ENCODE measurements around the gene BACH2. TPM values are rescaled to one million over a fixed set of nuclear protein-coding genes. Genes with fewer than 3 reads are reported as not detected.
A peak's percentile ranks its signal among the peaks of the same experiment; 100 is the strongest.
"Not testable (repeated sequence)": the region's sequence is repeated elsewhere in the genome, so short reads cannot be mapped to it uniquely, and the experiment has no call there.

BACH2 gene
- total and polyA plus RNA-seq, 5 donors, result 0.61 to 2.8 (median 1.5) TPM

DNA sequence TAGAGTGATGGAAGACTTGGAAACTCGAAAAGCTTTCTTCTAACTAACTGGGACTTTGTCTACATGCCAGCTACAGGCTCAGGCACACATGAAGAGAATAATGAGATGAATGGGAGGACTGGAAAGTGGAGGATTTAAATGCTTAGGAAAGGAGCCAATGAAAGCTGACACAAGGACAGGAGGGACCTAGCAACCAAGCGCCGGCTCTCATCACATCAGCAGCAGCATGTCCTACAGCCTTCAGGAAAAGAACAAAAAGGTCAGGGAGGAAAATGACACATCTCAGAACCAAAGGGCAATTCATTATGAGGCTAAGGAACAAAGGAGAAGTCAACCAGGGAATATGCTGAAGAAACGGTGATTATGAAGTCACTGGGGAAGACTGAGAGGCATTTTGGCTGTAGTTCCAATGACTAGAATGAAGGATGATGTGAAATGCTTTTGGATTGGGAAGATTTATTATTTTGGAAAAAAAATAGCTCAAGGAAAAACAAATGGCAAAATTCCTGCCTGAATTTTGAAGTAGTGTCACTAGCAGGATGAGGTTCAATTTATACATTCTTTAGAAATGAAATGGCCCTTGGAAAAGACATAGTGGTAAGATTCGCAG lies 5.7 kb downstream of the BACH2 start:
- ATAC-seq, result no peak
- H3K4me1 ChIP-seq (ENCODE audit: control insufficient read depth, insufficient read depth, low read length), result no peaks in the 10 kb centered on the region
- WGBS, result 66% methylated on average over 5 of the region's 5 CpGs
- no peak for DNase-seq
- H3K27me3 ChIP-seq (ENCODE audit: control insufficient read depth, insufficient read depth), result no peaks in the 10 kb centered on the region
- intact Hi-C loops (cut with DNase I), result loop anchor here in 3 of 4 donors (10.0 kb wide), 3 partner anchors 94 to 316 kb away; no protein-coding TSS in a partner anchor
- H3K4me3 ChIP-seq (ENCODE audit: low read length), result no peak overlapping the region
- H3K27ac ChIP-seq (ENCODE audit: low read length), result no peak overlapping the region
- no peaks in the 10 kb centered on the region for H3K9me3 ChIP-seq (ENCODE audit: control insufficient read depth, low read length)

DNA sequence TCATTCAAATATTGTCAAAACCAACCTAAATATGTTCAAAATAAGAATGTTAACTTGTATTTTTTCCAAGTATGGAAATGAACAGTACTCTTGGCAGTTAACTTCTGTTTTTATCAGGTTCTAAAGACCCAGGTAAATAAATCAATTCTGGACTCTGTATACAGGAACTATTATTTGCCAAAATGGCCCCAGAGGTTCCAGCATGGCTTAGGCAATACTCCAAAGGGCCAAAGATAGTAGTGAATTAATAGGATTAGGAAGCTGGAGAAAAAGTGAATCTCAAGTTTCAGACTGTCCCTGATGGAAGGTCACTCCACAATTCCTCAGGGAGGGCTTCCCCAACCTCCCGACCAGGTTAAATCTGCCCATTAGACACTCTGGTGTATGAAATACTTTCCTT lies 6.7 kb downstream of the BACH2 start:
- intact Hi-C loops (cut with DNase I), result loop anchor here in 3 of 4 donors (10.0 kb wide), 5 partner anchors 75 to 315 kb away; no protein-coding TSS in a partner anchor
- no peaks in the 10 kb centered on the region for H3K9me3 ChIP-seq (ENCODE audit: control insufficient read depth, low read length)
- no peak for DNase-seq
- H3K4me1 ChIP-seq (ENCODE audit: control insufficient read depth, insufficient read depth, low read length), result peaks cover 2% of the 10 kb centered on the region
- no peaks in the 10 kb centered on the region for H3K27me3 ChIP-seq (ENCODE audit: control insufficient read depth, insufficient read depth)
- WGBS, result 98% methylated on average over 1 of the region's 1 CpG
- no peak overlapping the region for H3K27ac ChIP-seq (ENCODE audit: low read length)
- no peak overlapping the region for H3K4me3 ChIP-seq (ENCODE audit: low read length)
- ATAC-seq, result no peak

DNA sequence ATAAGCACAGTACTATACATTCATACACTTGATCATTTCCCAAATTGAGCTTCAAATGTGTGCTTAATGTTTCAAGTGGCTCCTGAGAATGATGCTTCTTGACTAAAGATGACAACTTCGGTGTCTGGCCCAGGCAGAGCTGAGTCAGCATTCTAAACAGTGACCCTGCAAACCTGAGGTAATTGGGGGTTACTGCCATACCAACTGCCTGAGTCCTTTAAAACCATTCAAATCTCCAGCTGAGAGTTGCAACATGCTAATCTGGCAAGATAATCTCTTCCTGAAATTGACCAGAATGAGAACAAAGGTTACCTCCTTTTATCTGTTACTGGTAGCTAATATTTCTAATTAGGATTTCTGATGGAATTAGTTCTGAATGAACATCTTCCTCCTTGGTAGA lies 8.2 kb downstream of the BACH2 start:
- no peaks in the 10 kb centered on the region for H3K9me3 ChIP-seq (ENCODE audit: control insufficient read depth, low read length)
- intact Hi-C loops (cut with DNase I), result loop anchor here in 2 of 4 donors (10.0 kb wide), 2 partner anchors 74 to 186 kb away; no protein-coding TSS in a partner anchor
- no peak overlapping the region for H3K27ac ChIP-seq (ENCODE audit: low read length)
- 70% methylated on average over 1 of the region's 1 CpG for WGBS
- ATAC-seq (no peak), DNase-seq (no peak)
- H3K4me3 ChIP-seq (ENCODE audit: low read length), result no peak overlapping the region
- H3K27me3 ChIP-seq (ENCODE audit: control insufficient read depth, insufficient read depth), result no peaks in the 10 kb centered on the region
- peaks cover 5% of the 10 kb centered on the region for H3K4me1 ChIP-seq (ENCODE audit: control insufficient read depth, insufficient read depth, low read length)

DNA sequence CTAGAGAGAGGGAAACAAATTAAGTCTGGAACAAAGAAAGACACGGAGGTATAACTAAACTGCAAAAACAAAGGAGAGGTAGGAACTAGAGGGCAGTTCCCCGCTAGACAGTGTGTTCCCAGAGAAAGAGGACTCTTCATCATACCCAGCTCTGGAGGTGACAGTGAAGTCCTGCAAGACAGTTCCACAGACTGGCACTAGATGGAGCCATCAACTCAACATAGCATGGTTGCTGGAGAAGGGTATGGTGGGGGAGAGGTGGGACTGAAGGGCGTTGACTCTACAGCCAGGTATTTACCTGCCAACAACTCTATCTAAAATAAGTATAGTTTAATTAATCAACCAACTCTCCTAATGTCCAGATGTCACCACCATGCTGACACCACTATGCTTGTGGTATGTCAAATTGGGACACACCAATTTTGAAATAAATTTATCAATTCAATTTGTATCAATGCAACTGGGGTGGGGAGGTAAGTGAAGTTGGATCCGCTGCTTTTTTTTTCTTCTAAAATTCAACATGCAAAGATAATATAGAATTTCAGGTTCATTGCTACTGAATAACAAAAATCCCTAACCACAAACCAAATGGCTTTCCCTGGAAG lies 9.7 kb downstream of the BACH2 start:
- ATAC-seq (no peak), DNase-seq (no peak)
- Histone ChIP-seq H3K9me3 (ENCODE audit: control insufficient read depth, low read length) (no peaks in the 10 kb centered on the region), H3K27me3 (ENCODE audit: control insufficient read depth, insufficient read depth) (no peaks in the 10 kb centered on the region), H3K27ac (ENCODE audit: low read length) (no peak overlapping the region), H3K4me3 (ENCODE audit: low read length) (no peak overlapping the region), H3K4me1 (ENCODE audit: control insufficient read depth, insufficient read depth, low read length) (peaks cover 5% of the 10 kb centered on the region)
- WGBS, result 97% methylated on average over 4 of the region's 4 CpGs
- intact Hi-C loops (cut with DNase I), result loop anchor here in 2 of 4 donors (10.0 kb wide), 2 partner anchors 72 to 188 kb away; no protein-coding TSS in a partner anchor

DNA sequence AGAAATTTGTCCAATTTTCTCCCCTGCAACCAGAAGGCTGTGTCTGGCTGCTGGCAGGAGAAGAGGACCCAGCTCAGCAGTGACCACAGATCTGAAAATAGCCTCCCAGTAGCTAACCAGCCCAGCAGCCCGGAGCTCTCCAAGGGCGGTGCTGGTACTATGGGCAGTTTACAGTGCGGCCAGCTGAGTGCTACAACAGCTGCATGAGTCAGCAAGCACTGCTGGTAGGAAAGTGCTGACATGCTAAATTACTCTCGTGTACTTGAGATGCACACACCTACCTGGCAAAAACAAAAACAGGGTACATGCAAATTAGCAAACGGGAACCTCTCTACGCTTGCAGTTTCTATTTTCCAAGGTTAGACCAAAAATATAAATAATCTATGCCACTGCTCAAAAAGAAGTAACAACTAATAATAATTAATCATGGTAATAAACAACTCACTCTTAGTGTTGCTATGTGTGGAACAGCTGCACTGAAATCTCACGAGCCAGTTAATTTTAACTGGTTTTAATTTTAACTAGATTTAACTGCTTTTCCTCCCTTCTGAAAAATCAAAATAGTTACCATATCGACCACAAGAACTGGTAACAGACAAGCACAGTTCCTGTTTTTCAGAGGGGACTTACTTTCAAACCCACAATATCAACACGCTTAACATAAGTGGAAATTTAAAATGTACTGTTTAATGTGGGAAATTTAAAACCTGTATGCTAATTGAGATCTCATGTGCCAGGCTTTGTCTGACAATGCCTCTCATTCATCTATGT lies 10.8 kb downstream of the BACH2 start:
- WGBS, result 18% methylated on average over 9 of the region's 9 CpGs
- no peaks in the 10 kb centered on the region for H3K27me3 ChIP-seq (ENCODE audit: control insufficient read depth, insufficient read depth)
- ATAC-seq, result peak; percentile 99 to 100
- DNase-seq, result peak; percentile 82 to 92 (median 89)
- peaks cover 5% of the 10 kb centered on the region for H3K4me1 ChIP-seq (ENCODE audit: control insufficient read depth, insufficient read depth, low read length)
- intact Hi-C loops (cut with DNase I), result loop anchor here in 2 of 4 donors (10.0 kb wide), 2 partner anchors 71 to 189 kb away; no protein-coding TSS in a partner anchor
- H3K9me3 ChIP-seq (ENCODE audit: control insufficient read depth, low read length), result no peaks in the 10 kb centered on the region
- peak overlapping the region; percentile 29 for H3K4me3 ChIP-seq (ENCODE audit: low read length)
- H3K27ac ChIP-seq (ENCODE audit: low read length), result no peak overlapping the region

DNA sequence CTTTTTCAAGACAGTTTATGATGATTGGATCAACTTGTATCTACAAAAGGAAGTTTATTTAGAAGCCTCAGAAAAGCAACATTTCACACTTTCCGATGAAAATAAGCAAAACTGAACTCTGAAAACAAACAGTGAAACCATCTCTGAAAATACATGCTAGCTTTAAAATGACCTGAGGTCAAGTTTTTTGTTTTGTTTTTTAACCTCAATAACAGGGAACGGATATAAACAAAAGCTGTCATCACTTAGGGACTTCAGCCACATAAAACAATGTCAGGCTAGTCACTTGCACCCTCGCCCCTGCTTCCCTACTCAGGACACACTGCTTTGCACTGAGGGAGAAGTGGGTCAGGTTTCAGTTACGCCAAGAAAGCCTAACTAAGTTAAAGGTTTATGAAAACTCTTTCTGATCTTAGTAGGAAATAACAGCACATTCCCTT lies 11.6 kb downstream of the BACH2 start:
- intact Hi-C loops (cut with DNase I), result loop anchor here in 2 of 4 donors (10.0 kb wide), 2 partner anchors 70 to 190 kb away; no protein-coding TSS in a partner anchor
- H3K27ac ChIP-seq (ENCODE audit: low read length), result peak overlapping the region; percentile 13
- no peaks in the 10 kb centered on the region for H3K9me3 ChIP-seq (ENCODE audit: control insufficient read depth, low read length)
- H3K4me3 ChIP-seq (ENCODE audit: low read length), result peak overlapping the region; percentile 35
- H3K4me1 ChIP-seq (ENCODE audit: control insufficient read depth, insufficient read depth, low read length), result peaks cover 5% of the 10 kb centered on the region
- 17% methylated on average over 4 of the region's 4 CpGs for WGBS
- DNase-seq (no peak), ATAC-seq (peak; percentile 38 to 49)
- no peaks in the 10 kb centered on the region for H3K27me3 ChIP-seq (ENCODE audit: control insufficient read depth, insufficient read depth)

DNA sequence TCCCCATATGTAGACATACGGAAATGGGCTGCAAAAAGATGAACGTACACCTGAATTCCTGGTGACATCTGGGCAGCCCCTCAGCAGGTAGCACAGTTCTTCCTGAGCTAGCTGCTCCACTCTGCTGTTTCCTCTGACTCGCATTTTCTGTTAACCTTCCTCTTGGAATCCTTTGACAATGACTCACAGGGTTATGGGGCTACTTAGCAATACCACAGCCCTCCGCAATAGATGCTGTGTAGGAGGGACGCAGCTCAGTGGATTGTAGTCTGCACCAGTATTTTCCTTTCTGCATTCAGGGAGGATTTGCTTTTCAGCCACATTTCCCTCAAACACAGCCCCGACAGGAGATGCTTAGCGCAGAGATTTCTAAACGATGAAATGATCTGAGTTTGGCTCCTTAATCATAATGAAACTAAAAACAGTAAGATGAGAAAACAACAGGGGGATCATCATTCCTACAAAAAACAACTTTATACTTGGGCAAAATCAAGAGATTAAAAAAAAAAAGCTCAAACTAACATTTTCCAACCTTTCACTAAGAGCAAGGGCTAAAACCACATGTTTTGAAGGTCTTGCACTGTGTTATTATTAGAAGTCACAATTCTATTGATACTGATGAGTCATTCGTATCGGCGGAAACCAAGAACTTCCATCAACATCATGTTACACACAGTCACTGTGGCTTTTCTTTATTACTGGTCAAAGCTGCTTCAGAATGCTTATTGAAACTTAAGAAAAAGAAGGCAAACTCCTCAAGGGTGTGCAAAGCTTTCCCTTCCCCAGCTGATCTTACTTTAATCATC lies 12.2 kb downstream of the BACH2 start:
- ATAC-seq (peak; percentile 68 to 87), DNase-seq (no peak)
- H3K4me1 ChIP-seq (ENCODE audit: control insufficient read depth, insufficient read depth, low read length), result peaks cover 5% of the 10 kb centered on the region
- no peaks in the 10 kb centered on the region for H3K9me3 ChIP-seq (ENCODE audit: control insufficient read depth, low read length)
- intact Hi-C loops (cut with DNase I), result loop anchor here in 2 of 4 donors (10.0 kb wide), 2 partner anchors 70 to 190 kb away; no protein-coding TSS in a partner anchor
- no peak overlapping the region for H3K27ac ChIP-seq (ENCODE audit: low read length)
- 35% methylated on average over 11 of the region's 11 CpGs for WGBS
- peak overlapping the region; percentile 35 for H3K4me3 ChIP-seq (ENCODE audit: low read length)
- no peaks in the 10 kb centered on the region for H3K27me3 ChIP-seq (ENCODE audit: control insufficient read depth, insufficient read depth)

DNA sequence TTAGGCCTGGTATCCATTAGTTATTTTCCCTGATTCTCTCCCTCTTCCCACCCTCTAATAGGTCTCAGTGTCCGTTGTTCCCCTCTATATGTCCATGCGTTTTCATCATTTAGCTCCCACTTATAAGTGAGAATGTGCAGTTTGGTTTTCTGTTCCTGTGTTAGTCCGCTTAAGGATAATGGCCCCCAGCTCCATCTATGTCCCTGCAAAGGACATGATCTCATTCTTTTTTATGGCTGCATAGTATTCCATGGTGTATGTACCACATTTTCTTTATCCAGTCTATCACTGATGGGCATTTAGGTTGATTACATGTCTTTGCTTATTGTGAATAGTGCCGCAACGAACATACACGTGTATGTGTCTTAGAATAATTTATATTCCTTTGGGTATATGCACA lies 14.4 kb downstream of the BACH2 start:
- H3K27ac ChIP-seq (ENCODE audit: low read length); DNase-seq; H3K9me3 ChIP-seq (ENCODE audit: control insufficient read depth, low read length); ATAC-seq; H3K4me1 ChIP-seq (ENCODE audit: control insufficient read depth, insufficient read depth, low read length); H3K4me3 ChIP-seq (ENCODE audit: low read length); H3K27me3 ChIP-seq (ENCODE audit: control insufficient read depth, insufficient read depth): not testable (repeated sequence)
- WGBS, result 98% methylated on average over 6 of the region's 6 CpGs
- intact Hi-C loops (cut with DNase I), result loop anchor here in 2 of 4 donors (10.0 kb wide), 2 partner anchors 67 to 193 kb away; no protein-coding TSS in a partner anchor

DNA sequence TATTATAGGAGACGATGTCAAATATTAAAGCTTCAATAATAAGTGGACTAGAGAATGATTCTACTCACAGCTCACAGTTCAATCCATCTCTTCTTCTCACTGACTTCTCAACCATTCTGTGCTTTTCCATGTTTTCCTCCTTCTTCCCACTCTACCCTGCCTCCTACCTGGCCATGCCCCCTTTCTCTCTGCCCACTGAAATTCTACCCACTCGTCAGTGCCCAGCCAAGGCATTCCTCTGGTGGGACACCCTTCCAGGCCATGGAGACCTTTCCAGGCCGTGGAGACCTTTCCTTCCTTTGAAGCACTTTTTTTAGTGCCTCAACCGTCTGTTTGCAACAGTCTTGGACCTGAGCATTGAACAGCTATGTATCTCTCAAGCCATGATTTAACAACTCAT lies 18.5 kb downstream of the BACH2 start:
- Histone ChIP-seq H3K9me3 (ENCODE audit: control insufficient read depth, low read length) (no peaks in the 10 kb centered on the region), H3K27me3 (ENCODE audit: control insufficient read depth, insufficient read depth) (no peaks in the 10 kb centered on the region), H3K4me1 (ENCODE audit: control insufficient read depth, insufficient read depth, low read length) (no peaks in the 10 kb centered on the region), H3K27ac (ENCODE audit: low read length) (no peak overlapping the region), H3K4me3 (ENCODE audit: low read length) (no peak overlapping the region)
- intact Hi-C loops (cut with DNase I), result loop anchor here in 1 of 4 donors (10.0 kb wide), 1 partner anchor 53 kb away; no protein-coding TSS in a partner anchor
- no peak for DNase-seq
- 84% methylated on average over 4 of the region's 4 CpGs for WGBS
- no peak for ATAC-seq

DNA sequence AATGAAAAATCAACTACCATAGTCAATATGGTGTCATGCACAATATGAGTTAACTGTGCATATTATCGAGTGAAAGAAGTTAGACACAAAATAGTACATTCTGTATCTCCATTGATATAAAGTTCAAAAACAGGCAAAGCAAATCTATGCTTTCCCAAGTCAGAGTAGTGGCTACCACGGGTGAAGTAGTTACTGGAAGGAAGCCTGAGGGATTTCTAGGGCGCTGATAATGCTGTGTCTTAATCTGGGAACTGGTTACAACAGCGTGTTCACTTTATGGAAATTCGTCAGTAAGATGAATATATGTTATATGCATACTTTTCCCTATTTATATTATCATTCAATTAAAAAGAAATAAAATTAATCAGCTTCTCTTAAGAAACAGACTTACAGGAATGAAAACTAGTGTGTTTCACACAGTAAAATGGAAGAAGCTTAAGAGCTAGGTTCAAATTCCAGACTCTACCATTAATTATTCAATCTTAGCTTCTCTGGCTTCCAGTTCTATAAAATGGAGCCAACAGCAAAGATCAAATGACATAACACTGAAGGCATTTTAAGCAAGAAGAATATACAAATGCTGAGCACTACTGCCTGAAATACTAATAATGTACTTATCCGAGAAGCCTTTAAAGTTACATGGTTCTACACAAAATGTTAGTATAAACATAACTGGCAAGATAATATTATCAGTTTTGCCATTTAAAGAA lies 19.2 kb downstream of the BACH2 start:
- Histone ChIP-seq H3K9me3 (ENCODE audit: control insufficient read depth, low read length) (no peaks in the 10 kb centered on the region), H3K27ac (ENCODE audit: low read length) (no peak overlapping the region), H3K4me1 (ENCODE audit: control insufficient read depth, insufficient read depth, low read length) (no peaks in the 10 kb centered on the region), H3K27me3 (ENCODE audit: control insufficient read depth, insufficient read depth) (no peaks in the 10 kb centered on the region), H3K4me3 (ENCODE audit: low read length) (no peak overlapping the region)
- WGBS, result 60% methylated on average over 6 of the region's 6 CpGs
- intact Hi-C loops (cut with DNase I), result loop anchor here in 1 of 4 donors (10.0 kb wide), 1 partner anchor 53 kb away; no protein-coding TSS in a partner anchor
- peak; percentile 55 to 70 for ATAC-seq
- DNase-seq, result no peak

Measured in right cardiac atrium (tissue), 5 donors.